Spleen (tissue), 7 donors: ENCODE results near the gene UBASH3B.

ENCODE experiments used
- CTCF ChIP-seq, 11 experiments: fragments of 200-600 bp in 7 of 11; fragments of 450-650 bp in 4 of 11; sonication (generic) in 4 of 11; IDR thresholded peaks in 8 of 11; conservative IDR thresholded peaks in 3 of 11; 1 replicate in 7 of 11; 2 replicates in 4 of 11; pipeline versions ENCODE4 v1.4.0 to v1.8.0; 2016 to 2021; ENCODE audit warnings: antibody characterized with exemption in 11 of 11, inconsistent platforms in 4 of 11, mild to moderate bottlenecking in 1 of 11
- POLR2A ChIP-seq, 3 donors: fragments of 450-650 bp; IDR thresholded peaks; one replicate each; pipeline ENCODE4 v1.5.1; 2017; ENCODE audit warnings: antibody characterized with exemption in 3 of 3, mild to moderate bottlenecking in 1 of 3
- donor health status: DM: no; HTN: no; CAD: no; lungs with moderate emphysema.
- donor health status: DM: no; HTN: no; CAD: no.
- donor health status: DM: no; HTN: no; CAD: no.

DNA sequence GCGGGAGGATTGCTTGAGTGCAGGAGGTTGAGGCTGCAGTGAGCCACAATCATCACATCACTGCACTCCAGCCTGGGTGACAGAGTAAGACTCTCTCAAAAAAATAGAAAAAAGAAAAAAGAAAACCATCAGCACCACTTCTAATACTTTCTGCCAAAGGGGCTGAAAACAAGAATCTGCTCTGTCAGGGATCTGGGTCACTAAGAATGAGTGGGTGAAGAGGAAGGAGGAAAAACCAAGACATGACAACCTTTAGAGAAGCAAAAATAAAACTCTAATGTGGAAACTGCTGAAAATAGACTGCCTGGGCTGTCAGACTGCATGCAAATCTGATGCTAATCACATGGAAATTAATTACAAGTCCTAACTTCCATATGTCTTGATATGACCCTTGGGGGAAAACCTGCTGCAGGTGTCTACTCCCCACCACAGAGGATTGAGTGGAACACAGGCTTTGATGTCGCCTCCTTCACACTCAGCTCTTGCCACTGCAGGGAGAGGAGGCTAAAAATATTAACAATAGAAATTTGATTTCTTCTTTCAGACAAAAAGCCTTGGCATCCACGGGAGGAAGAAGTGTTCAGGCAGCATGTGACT lies 120.3 kb downstream of the UBASH3B start:
- no peak for TF ChIP-seq CTCF (IDR thresholded peaks at IDR 0.05 in 8 of 11, conservative IDR thresholded peaks at IDR 0.05 in 3 of 11)
- no peak for TF ChIP-seq POLR2A (IDR thresholded peaks at IDR 0.05)
